GM12892 (cell line): ENCODE data around the gene DENND4B.
"Not testable (repeated sequence)": the region's sequence is repeated elsewhere in the genome, so short reads cannot be mapped to it uniquely, and the experiment has no call there.

Source experiments
- POLR2A ChIP-seq: IDR thresholded peaks from 2 replicates; pipeline ENCODE4 v1.6.1; 2011; ENCODE audit warnings: low read depth, low read length, control low read depth
- POLR2AphosphoS5 ChIP-seq: IDR thresholded peaks from 2 replicates; pipeline ENCODE4 v1.6.1; 2011; ENCODE audit warnings: low read depth, low read length, control low read depth

DNA sequence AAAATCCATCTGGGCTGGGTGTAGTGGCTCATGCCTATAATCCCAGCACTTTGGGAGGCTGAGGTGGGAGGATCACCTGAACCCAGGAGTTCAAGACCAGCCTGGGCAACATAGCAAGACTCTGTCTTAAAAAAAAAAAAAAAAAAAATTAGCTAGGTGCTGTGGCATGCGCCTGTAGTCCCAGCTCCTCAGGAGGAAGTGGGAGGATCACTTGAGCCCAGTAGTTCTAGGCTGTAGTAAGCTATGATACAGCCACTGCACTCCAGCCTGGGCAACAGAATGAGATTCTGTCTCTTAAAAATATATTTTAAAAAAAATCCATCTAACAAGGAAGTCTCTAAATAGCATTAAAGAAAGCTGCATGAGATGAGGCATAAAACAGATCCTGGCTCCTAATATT is 50.7 kb downstream of the DENND4B start:
- not testable (repeated sequence) for TF ChIP-seq POLR2A, POLR2AphosphoS5
